AG20443 (cell line): ENCODE results near the gene ZNF827.

Source experiments
- DNase-seq: peaks from one replicate; pipeline ENCODE4 v3.0.0; 2012; ENCODE audit warnings: low spot score, mixed read lengths

ZNF827 gene

DNA sequence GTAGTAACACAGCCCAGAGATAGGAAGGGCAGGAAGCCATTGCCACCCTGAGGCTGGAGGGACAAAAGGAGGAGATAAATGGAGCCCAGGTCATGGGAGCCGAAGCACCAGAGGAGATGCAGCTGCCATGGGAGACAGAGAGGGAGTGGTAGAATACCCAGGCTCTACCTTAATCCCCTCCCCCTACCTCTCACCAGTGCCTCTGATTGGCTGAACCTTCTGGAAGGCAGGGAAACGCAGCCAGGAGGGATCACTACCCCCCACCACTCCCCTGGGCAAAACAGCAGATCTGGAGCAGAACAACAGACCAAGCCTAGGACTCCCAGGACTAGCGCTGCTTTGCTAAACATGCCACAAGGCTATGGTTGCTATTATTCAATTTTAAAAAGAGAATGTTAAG is 114.2 kb downstream of the ZNF827 start:
- no peak for DNase-seq

DNA sequence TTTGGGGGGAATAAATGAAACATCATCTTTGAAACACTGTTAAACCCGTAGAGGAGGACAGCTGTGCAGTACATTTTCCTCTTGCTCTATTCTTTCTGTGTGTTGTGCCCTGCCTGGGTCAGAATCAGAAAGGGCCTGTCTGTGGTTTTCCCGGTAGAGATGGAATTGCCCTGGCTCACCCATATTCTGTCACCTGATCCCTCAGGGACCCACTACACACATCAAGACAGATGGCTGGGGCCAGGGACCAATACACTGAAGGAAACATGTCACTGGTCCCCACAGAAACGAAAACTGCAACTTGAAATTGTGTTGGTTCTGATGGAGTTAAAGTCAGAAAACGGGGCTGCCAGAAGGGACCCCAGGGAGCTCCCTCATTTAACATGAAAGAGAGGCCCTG is 114.9 kb downstream of the ZNF827 start:
- DNase-seq: no peak

GRCh38 chr4:145822581-145822980 is 116.0 kb downstream of the ZNF827 start:
- no peak for DNase-seq

DNA sequence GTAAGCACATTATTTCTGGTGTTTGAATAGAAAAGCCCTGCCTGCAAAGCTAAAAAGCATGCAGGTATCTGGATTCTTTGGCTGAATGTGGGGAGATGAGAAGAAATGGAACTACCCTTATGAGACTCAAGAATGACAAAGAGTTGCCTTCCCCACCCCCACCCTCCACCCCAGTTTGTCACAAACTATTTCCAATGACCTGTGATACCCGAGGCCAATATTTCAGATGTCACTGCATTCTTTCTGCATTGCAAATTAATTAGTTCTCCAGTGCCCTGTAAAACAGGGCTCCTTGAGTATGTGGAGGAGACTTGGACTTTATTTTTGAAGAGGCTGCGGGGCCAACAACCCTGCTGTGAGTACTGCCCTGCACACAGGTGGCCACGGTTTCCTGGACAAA is 116.4 kb downstream of the ZNF827 start:
- no peak for DNase-seq

GRCh38 chr4:145821766-145822165 is 116.9 kb downstream of the ZNF827 start:
- DNase-seq: no peak

GRCh38 chr4:145820407-145820806 is 118.2 kb downstream of the ZNF827 start:
- peak; percentile 17 for DNase-seq

- no peak for DNase-seq
These were observed 118.8 kb downstream of the ZNF827 start for GRCh38 chr4:145819853-145820181.

- DNase-seq: no peak
These were observed 119.3 kb downstream of the ZNF827 start for GRCh38 chr4:145819101-145819852.

DNA sequence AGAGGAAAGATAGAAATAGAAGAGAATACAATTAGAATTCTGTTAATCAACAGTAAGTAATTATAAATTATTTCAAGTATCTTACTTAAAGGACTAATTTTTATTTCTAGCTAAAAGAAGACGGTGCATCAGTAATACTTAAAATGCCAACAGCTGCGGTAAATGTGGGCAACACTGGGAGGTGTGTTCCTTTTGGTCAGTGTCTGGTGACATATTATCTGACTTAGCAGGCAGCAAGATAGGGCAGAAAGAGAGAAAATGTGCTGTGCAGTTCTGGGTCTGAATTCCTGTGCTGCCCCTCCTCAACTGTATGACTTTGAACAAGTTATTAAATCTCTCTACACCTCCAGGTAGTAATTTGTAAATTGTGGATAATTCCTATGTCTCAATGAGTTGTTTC is 120.6 kb downstream of the ZNF827 start:
- DNase-seq: no peak

DNA sequence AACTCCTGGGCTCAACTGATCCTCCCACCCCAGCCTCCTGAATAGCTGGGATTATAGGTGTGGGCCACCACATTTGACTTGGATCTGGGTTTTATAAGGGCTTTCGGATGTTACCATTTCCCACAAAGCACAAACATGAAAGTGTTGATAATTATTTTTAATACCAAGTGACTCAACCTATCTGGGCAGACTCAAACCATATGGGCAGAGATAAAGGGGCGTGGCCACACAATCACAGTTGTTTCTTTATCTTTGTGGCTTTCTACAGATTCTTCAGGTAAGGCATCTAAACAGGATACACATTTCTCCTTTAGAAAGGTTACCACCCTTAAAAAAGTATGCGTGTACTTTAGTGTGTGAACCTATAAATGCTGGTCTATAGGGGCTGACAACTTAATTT is 122.5 kb downstream of the ZNF827 start:
- no peak for DNase-seq

DNA sequence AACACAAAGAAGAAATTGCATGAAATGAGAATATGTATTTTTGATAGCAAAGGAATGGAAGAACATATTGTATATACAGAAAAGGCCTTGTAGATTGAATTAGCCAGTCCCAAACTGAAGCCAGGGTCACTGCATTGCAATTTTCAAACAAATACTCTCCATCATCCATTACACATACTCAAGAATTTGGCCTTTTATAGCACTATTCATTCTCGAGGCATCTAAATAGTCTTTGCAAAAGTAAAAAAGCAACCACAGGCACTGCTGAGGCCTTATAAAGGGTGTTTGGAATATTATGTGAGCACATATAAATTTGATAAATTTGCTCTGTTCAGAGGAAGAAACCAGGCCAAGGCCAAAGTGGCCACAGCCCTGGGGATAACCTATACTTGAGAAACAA is 123.0 kb downstream of the ZNF827 start:
- DNase-seq: peak; percentile 34

GRCh38 chr4:145815027-145815612 is 123.5 kb downstream of the ZNF827 start:
- DNase-seq: no peak

GRCh38 chr4:145814246-145814645 is 124.4 kb downstream of the ZNF827 start:
- DNase-seq: no peak

GRCh38 chr4:145812919-145813318 is 125.7 kb downstream of the ZNF827 start:
- no peak for DNase-seq

DNA sequence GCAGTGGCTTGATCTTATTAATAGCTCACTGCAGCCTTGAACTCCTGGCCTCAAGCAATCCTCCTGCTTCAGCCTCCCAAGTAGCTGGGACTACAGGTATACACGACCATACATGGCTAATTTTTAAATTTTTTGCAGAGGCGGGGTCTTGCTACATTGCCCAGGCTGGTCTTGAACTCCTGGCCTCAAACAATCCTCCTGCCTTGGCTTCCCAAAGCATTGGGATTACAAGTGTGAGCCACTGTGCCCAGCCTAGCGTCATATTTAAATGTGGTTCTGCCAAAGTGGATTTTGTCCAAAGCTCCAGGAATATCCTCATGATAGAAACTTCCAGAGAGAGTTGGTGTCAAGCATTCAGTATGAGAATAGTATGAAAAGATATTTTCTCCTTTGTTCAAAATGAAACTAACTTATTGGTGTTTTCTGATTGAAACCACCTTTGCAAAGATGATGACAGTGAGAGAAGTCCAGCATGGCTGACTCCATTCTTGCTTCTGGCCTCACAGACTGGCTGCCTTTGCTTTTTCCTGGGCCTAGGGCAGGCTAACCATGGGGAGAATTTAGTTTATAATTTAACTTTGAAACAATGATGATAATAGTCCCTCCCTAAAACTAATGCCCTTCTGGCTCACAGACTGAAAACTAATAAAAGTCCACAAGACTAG is 129.6 kb downstream of the ZNF827 start:
- DNase-seq: no peak

GRCh38 chr4:145808021-145808650 is 130.5 kb downstream of the ZNF827 start:
- peak; percentile 81 for DNase-seq

GRCh38 chr4:145805490-145805889 is 133.1 kb downstream of the ZNF827 start:
- no peak for DNase-seq

DNA sequence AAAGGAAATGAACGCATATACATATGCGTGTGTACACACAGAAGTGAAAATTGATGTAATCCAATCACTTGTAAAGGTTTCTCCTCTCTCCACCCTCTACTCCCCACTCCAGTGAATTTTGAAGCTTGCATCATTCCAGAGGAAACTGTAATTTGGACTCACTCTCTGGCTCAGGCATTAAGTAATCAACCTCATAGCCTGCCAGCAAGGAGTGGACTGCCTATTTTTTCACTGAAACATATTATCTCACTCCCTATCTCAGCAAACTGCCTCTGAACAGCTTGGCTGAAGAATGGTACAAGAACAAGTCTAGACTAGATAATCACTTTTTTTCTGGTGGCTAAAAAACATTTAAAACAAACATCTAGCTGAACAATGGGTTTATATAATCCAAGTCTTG is 134.5 kb downstream of the ZNF827 start:
- DNase-seq: peak; percentile 84

DNA sequence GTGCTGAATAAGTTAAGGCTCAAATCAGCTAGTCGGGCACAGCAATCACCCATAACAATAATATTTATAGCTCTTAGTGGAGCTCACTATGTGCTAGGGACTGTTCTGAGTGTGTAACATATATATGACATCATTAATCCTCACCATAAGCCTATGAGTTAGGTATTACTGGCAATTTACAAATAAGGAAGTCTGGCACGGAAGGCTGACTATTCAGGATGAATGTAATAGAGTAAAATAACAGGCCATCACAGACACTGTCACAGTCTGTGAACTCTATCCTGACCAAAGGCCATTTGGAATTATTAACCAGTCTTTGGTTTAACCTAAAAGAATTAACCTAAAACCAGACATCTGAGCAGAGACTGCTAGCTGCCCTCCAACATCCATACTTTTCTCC is 139.4 kb downstream of the ZNF827 start:
- DNase-seq: no peak

DNA sequence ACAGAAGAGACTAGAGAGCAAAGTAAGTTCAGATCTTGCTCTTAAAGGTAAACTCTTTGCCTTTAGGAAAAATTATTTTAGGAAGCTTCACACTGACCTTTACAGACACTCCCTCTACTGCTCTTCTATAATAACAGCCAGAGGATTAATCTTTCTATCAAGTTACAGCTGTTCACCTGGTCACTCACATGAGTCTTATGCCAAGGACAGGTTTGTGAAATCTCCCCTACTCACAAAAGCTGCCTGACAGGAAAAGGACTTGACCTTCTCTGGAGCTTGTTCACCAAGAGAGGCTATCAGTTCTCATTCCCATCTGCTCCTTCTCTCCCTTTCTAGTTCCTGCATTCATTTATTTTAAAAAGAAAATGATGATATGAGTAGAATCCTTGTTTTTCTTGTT is 141.3 kb downstream of the ZNF827 start:
- no peak for DNase-seq

DNA sequence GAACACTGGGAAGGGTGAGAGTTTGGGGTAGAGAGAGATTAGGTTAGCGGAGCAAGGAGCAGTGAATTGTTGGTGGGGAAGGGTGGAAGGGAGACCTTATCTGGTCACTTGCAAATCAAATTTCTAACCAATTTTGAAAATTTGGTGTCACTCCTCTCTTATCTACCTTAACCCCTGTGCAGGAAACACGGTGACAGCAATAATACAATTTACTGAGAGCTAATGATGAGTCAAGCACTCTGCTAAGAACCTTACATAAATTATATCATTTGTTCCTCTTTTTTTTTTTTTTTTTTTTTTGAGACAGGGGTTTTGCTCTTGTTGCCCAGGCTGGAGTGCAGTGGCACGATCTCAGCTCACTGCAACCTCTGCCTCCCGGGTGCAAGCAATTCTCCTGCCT is 142.3 kb downstream of the ZNF827 start:
- no peak for DNase-seq

- DNase-seq: no peak
These were observed 143.1 kb downstream of the ZNF827 start for GRCh38 chr4:145795521-145795920.

DNA sequence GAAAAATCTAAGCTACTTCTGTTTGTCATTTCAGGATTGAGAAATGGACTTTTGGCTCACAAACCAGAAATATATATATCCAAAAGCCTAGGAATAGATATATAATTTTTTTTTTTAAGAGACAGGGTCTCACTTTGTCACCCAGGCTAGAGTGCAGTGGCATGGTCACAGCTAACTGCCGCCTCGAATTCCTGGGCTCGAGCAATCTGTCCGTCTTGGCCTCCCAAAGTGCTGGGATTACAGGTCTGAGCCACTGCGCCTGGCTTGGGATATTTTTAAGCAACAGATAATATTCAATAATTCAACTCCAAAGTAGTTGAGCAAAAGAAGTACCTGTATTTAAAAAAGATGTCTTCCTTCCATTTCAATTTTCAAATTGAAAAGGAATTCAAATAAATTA is 146.2 kb downstream of the ZNF827 start:
- DNase-seq: no peak
